Kidney (tissue), 14 donors: ENCODE data around the gene TUBB. TPM values are rescaled to one million over a fixed set of nuclear protein-coding genes. Genes with fewer than 3 reads are reported as not detected.

Experiments used
- DNase-seq, 5 donors: peaks; one replicate each; pipeline ENCODE4 v3.0.0-alpha.2; 2013 to 2020
- FAIRE-seq: peaks from 2 replicates; lab custom pipeline; 2012; peaks lifted over from hg19 to GRCh38; lab: Jason Lieb, UNC
- H3K27ac ChIP-seq, 2 donors: one replicate each; pipeline ENCODE4 v1.7.0; 2013; ENCODE audit warnings: low read depth in 2 of 2, low read length in 2 of 2, inconsistent platforms in 1 of 2
- H3K27me3 ChIP-seq: one replicate; pipeline ENCODE4 v1.7.1; 2013; ENCODE audit warnings: low read length, inconsistent platforms; ENCODE audit not compliant: control insufficient read depth, insufficient read depth
- H3K36me3 ChIP-seq, 3 donors: one replicate each; pipeline versions ENCODE4 v1.7.0 to v1.7.1; 2013; ENCODE audit warnings: low read length in 3 of 3, control low read depth in 1 of 3, inconsistent platforms in 1 of 3; ENCODE audit not compliant: insufficient read depth in 3 of 3, control insufficient read depth in 2 of 3
- H3K4me1 ChIP-seq, 3 donors: one replicate each; pipeline versions ENCODE4 v1.7.0 to v1.7.1; 2013; ENCODE audit warnings: low read length in 3 of 3, inconsistent platforms in 1 of 3, low read depth in 1 of 3; ENCODE audit not compliant: control insufficient read depth in 2 of 3, insufficient read depth in 2 of 3
- H3K4me3 ChIP-seq, 3 donors: one replicate each; pipeline versions ENCODE4 v1.7.0 to v1.8.1; 2013; ENCODE audit warnings: low read length in 3 of 3, control low read depth in 1 of 3, inconsistent platforms in 1 of 3
- H3K9ac ChIP-seq, 3 donors: one replicate each; pipeline versions ENCODE4 v1.7.0 to v1.7.1; 2013; ENCODE audit warnings: low read length in 3 of 3, control low read depth in 1 of 3, inconsistent platforms in 1 of 3
- H3K9me3 ChIP-seq, 3 donors: one replicate each; pipeline versions ENCODE4 v1.7.0 to v1.7.1; 2013; ENCODE audit warnings: low read length in 3 of 3, control low read depth in 1 of 3, inconsistent platforms in 1 of 3; ENCODE audit not compliant: control insufficient read depth in 2 of 3, insufficient read depth in 1 of 3
- intact Hi-C: fragments of 100-400 bp; cut with DNase I; formaldehyde crosslinking; loops from one replicate; pipeline ENCODE4 v1.11.1; 2022
- polyA plus RNA-seq: library from polyadenylated mRNA; stranded (reverse); fragments of 350-450 nt; fragmentation: Illumina TruSeq; extraction: RNeasy Lipid Tissue Mini Kit (QIAGEN cat#74804); gene quantifications from one replicate; pipeline ENCODE4 v1.2.3, GENCODE V29; 2014; ENCODE audit warnings: low read depth, low replicate concordance; ENCODE audit not compliant: insufficient read depth
- total RNA-seq: library from RNA; stranded (reverse); fragmentation: NEBNext Ultra II Directional; extraction: Animal tissue kit (Norgen Biotek cat#: 25700); gene quantifications from one replicate; pipeline ENCODE4 v1.2.1, GENCODE V29; 2021
- TF ChIP-seq, protein P1 (sequence below): IDR thresholded peaks from 3 replicates; pipeline ENCODE4 v1.5.1; 2012; ENCODE audit warnings: mild to moderate bottlenecking, moderate library complexity, borderline replicate concordance; ENCODE audit not compliant: insufficient read depth; ENCODE audit errors: extremely low read depth
- donor health status: control.
- donor health status: control.
- donor health status: control.
- donor health status: control.
- donor health status: control.
- donor health status: DM: yes; HTN: yes; CAD: no.
- donor health status: Normal renal cell carcinoma (clear cell type).

Gene TUBB
- total and polyA plus RNA-seq, 2 donors from 2014 or later = 197 to 295 TPM

DNA sequence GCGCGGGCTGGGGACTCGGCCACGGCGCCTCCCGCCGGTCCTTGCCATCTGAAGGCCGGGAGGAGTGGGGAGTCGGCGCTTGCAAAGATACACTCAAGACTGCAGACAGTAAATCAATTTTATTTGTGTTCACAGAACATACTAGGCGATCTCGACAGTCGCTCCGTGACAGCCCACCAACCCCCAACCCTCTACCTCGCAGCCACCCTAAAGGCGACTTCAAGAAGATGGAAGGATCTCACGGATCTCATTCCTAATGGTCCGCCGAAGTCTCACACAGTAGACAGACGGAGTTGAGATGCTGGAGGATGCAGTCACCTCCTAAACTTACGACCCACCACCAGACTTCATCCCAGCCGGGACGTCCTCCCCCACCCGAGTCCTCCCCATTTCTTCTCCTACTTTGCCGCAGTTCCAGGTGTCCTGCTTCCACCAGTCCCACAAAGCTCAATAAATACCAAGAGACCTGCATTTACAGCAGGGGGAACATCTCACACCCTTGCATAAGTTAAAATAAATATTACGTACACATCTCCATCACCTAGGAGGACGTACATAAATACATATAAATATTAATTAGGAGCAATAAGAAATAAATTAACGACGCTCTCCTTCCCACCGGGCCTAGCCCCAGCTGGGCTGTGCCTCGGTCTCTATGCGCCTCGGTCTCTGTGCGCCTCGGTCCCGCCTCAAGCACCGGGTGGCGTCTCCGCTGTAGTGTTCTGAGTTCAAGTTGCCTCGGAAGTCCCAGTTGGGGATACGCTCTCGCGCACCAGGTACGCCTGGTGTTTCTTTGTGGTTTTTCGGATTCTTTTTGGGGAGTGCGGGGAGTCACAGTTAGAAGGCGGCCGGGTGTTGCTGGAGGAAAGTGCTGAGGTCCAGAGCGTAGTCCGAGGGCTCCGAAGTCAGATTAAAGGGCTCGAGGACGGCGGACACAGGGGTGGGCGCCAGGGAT is 23.2 kb downstream of the TUBB start:
- H3K9ac ChIP-seq = peak overlapping the region; percentile 68 to 98 (median 77)
- H3K36me3 ChIP-seq = peaks cover 11 to 19% (median 12%) of the 10 kb centered on the region in 3 donors
- TF ChIP-seq, protein P1, sequence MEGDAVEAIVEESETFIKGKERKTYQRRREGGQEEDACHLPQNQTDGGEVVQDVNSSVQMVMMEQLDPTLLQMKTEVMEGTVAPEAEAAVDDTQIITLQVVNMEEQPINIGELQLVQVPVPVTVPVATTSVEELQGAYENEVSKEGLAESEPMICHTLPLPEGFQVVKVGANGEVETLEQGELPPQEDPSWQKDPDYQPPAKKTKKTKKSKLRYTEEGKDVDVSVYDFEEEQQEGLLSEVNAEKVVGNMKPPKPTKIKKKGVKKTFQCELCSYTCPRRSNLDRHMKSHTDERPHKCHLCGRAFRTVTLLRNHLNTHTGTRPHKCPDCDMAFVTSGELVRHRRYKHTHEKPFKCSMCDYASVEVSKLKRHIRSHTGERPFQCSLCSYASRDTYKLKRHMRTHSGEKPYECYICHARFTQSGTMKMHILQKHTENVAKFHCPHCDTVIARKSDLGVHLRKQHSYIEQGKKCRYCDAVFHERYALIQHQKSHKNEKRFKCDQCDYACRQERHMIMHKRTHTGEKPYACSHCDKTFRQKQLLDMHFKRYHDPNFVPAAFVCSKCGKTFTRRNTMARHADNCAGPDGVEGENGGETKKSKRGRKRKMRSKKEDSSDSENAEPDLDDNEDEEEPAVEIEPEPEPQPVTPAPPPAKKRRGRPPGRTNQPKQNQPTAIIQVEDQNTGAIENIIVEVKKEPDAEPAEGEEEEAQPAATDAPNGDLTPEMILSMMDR = no peak
- H3K4me3 ChIP-seq = peak overlapping the region; percentile 80 to 86 (median 81)
- FAIRE-seq (no peak), DNase-seq (peak in 3 of 5 donors; percentile 70 to 83 (median 72))
- peak overlapping the region; percentile 92 to 98 for H3K27ac ChIP-seq
- H3K4me1 ChIP-seq = peaks cover 0 to 31% (median 22%) of the 10 kb centered on the region in 3 donors
- H3K9me3 ChIP-seq = no peaks in the 10 kb centered on the region
- H3K27me3 ChIP-seq = no peaks in the 10 kb centered on the region
- intact Hi-C loops = no loop called here

DNA sequence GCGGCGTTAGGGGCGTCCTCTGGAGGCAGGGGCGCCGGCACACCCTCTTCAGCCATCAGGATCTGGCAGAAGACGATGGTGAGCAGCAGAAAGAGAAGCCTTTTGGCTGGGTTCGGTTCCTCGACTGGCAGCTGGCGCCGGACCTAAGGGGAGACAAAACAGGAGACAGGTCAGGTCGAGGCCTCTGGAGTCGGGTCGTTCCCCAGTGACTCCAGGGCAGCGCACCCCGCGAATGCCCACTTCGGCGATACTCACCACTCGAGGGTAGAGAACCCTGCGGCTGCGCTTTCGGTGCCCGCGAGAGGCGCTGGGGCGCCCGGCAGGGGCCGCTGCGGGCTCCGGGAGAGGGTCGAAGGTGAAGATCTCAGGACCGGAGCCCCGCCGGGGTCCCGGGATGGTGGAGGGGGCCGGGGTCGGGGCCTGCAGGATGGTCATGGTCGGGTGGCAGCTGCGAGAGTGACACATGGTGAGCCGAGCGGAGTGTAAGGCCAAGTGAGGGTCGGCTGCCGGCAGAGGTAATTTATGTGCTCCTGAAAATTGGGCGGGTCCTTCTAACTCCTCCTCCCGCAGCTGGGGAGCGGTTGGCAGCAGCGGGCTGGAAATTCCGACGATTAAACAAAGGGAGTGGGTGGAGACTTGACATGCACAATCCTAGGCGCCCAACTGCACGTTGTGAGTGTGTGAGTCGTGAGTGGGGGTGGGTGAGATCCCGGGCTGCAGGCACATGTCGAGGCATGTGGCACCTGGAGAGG is 24.1 kb downstream of the TUBB start, which contains the start of gene IER3:
TSS of gene IER3 (minus strand) at position 494 of the 752 bp plus-strand sequence. CDS start at position 465, 29 bp downstream.
- Histone ChIP-seq H3K9me3 (no peaks in the 10 kb centered on the region), H3K9ac (peak within 1 kb of the TSS; percentile 77 to 98 (median 83)), H3K27me3 (no peaks in the 10 kb centered on the region), H3K27ac (peak within 1 kb of the TSS; percentile 92 to 98), H3K4me3 (peak within 1 kb of the TSS; percentile 80 to 86 (median 81)), H3K36me3 (peaks cover 5 to 11% (median 8%) of the 10 kb centered on the region in 3 donors), H3K4me1 (peaks cover 2 to 34% (median 26%) of the 10 kb centered on the region in 3 donors)
- DNase-seq (peak; percentile 92 to 96 (median 95)), FAIRE-seq (no peak)
- intact Hi-C loops = no loop called here
- TF ChIP-seq, protein P1 = peak; percentile 42

DNA sequence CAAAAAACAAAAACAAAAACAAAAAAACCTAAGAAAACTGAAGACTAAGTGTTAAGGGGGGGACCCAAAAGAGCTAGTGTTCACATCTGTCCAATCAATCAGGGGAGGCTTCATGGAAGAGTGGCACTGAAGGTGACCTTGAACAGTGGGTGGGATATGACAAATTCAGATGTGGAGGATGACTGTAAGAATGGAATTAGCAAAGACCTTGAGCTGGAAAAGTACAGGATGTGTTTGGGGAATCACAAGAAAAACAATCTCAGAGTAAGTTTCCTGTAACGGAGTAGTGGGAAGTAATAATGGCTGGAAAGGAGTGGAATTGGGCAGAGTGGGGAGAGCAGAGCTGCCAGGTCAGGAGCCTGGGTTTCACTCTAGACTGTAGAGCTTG is 27.1 kb downstream of the TUBB start:
- Histone ChIP-seq H3K36me3 (no peaks in the 10 kb centered on the region), H3K9ac (no peak overlapping the region), H3K27ac (peak overlapping the region; percentile 86 to 93), H3K9me3 (no peaks in the 10 kb centered on the region), H3K4me3 (no peak overlapping the region), H3K27me3 (no peaks in the 10 kb centered on the region), H3K4me1 (peaks cover 10 to 35% (median 34%) of the 10 kb centered on the region in 3 donors)
- TF ChIP-seq, protein P1 = no peak
- DNase-seq (no peak), FAIRE-seq (no peak)
- intact Hi-C loops = no loop called here
